ENCODE measurements around the gene SUPT3H. TPM values are rescaled to one million over a fixed set of nuclear protein-coding genes. Genes with fewer than 3 reads are reported as not detected.
"Not testable (repeated sequence)": the region's sequence is repeated elsewhere in the genome, so short reads cannot be mapped to it uniquely, and the experiment has no call there.

SUPT3H gene
- total RNA-seq, 1 donor from 2014 or later, result 8.6 TPM

DNA sequence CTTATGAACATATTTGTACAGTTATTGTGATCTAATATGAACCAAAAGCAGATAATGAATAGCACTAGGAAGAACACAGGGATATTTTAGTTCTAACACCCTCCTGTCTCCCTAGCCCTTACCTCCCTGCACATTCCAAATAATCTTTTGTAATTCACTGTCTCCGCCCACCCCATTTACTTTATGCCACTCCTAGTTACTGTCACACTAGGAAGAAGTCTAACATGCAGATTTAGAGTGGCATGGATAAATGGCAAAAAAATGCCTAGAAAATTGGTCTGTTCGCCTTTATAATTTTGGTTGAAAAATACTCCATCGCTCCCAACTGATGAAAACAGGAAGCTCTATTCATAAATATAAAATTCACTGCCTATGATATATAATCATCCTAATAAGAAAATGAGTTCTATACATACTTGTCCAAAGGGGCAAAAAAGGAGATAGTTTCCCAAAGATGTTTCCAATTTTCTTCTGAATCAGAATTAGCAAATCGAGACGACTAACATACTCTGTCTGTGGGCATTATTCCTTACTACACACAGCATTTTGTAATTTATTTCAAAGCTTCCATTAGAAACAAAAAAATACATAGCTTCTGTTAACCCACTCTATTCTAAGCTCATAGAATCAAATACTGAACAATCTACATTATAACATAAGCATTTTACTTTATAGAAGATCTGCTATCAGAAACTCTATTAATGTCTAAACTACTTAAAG, 50.9 kb downstream of the SUPT3H start:
- DNase-seq (ENCODE audit: low read depth, low spot score), result no peak

GRCh38 chr6:45323656-45324224, 54.0 kb downstream of the SUPT3H start:
- DNase-seq (ENCODE audit: low read depth, low spot score), result no peak

- no peak for DNase-seq (ENCODE audit: low read depth, low spot score)
Observed at GRCh38 chr6:45320349-45320748, 57.4 kb downstream of the SUPT3H start.

GRCh38 chr6:45314146-45314545, 63.6 kb downstream of the SUPT3H start:
- DNase-seq (ENCODE audit: low read depth, low spot score), result no peak

DNA sequence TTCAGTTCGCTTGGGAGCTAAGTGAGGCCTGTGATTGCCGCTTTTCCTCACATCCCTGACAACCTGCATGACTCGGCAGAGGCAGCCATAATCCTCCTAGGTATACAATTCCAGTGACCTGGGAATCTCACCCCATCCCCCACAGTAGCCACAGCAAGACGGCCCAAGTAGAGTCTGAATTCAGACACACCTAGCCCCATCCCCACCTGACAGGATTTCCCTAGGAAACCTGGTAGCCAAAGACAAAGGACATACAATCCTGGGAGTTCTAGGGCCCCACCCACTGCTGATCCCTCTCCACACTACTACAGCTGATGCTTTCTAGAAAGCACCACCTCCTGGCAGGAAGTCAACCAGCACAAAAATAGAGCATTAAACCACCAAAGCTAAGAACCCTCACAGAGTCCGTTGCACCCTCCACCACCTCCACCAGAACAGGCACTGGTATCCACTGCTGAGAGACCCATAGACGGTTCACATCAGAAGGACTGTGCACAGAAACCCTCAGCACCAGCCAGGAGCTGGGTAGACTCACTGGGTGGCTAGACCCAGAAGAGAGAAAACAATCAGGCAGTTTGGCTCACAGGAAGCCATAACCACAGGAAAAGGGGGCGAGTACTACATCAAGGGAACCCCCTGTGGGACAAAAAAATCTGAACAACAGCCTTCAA, 67.5 kb downstream of the SUPT3H start:
- DNase-seq (ENCODE audit: low read depth, low spot score), result no peak

- DNase-seq (ENCODE audit: low read depth, low spot score), result no peak
Observed at GRCh38 chr6:45305546-45305945, 72.2 kb downstream of the SUPT3H start.

DNA sequence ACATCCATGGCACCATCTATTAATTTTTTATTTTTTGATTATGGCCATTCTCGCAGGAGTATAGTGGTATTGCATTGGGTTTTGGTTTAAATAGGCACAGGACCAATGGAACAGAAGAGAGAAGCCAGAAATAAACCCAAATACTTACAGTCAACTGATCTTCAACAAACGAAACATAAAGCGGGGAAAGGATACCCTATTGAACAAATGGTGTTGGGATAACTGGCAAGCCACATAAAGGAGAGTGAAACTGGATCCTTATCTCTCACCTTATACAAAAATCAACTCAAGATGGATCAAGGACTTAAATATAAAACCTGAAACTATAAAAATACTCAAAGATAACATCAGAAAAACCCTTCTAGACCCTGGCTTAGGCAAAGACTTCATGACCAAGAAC, 74.9 kb downstream of the SUPT3H start:
- no peak for DNase-seq (ENCODE audit: low read depth, low spot score)

- DNase-seq (ENCODE audit: low read depth, low spot score), result no peak
Observed at GRCh38 chr6:45301348-45302142, 76.2 kb downstream of the SUPT3H start.

DNA sequence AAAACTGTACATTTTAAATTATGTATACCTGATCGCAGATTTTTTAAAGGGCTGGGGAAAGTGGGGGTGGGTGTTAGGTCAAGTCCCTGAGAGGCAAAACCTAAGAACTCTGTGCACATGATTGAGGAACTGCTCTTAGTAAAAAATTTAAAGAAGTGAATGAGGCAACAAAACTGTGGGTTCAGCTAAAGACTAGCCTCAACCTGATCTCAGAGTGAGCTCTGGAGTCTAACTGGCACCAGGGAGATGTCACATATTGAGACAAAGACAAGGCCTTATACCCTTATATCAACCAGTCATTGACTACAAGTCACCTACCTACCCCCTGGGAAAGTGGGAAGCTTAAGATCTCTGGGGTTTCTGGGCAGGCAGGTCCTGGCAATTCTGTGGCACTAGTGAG, 77.0 kb downstream of the SUPT3H start:
- DNase-seq (ENCODE audit: low read depth, low spot score), result no peak

DNA sequence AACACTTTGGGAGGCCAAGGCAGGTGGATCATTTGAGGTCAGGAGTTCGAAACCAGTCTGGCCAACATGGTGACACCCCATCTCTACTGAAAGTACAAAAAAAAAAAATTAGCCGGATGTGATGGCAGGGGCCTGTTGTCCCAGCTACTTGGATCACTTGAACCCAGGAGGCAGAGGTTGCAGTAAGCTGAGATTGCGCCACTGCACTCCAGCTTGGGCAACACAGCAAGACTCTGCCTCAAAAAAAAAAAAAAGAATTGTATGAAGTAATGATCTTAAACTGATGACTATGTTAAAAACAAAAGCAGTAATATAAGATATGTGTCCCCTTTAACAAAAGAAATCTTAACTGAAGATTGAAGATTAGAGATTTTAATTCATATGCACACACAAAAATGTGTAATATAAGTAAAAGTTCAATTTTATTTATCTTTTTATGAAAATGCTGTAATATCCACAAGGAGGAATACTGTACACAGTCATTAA, 78.6 kb downstream of the SUPT3H start:
- DNase-seq (ENCODE audit: low read depth, low spot score), result no peak

DNA sequence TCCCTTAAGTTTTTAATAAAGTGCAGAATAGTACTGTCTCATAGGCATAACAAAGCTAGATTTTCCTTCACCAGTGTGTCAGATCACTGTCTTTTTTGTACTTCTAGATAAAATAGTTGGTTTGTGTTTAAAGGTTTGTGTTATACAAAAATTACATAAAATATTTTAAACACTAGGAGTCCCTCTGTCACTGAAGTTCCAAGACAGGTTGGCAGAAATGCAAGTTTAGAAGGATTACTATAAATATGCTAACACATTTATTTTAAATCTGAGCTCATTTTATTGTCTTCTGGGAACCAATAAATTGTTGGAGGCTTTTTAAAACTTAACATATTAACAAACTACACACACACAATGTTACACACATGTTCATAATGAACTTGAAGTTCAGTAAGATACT, 80.4 kb downstream of the SUPT3H start:
- no peak for DNase-seq (ENCODE audit: low read depth, low spot score)

GRCh38 chr6:45294065-45294701, 83.6 kb downstream of the SUPT3H start:
- not testable (repeated sequence) for DNase-seq (ENCODE audit: low read depth, low spot score)

DNA sequence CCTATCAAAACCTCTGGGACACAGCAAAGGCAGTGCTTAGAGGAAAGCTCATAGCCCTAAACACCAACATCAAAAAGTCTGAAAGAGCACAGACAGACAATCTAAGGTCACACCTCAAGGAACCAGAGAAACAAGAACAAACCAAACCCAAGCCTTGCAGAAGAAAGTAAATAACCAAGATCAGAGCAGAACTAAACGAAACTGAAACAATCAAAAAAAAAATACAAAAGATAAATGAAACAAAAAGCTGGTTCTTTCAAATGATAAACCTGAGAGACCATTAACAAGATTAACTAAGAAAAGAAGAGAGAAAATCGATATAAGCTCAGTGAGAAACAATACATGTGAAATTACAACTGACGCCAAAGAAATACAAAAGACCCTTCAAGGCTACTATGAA, 84.4 kb downstream of the SUPT3H start:
- DNase-seq (ENCODE audit: low read depth, low spot score), result no peak

DNA sequence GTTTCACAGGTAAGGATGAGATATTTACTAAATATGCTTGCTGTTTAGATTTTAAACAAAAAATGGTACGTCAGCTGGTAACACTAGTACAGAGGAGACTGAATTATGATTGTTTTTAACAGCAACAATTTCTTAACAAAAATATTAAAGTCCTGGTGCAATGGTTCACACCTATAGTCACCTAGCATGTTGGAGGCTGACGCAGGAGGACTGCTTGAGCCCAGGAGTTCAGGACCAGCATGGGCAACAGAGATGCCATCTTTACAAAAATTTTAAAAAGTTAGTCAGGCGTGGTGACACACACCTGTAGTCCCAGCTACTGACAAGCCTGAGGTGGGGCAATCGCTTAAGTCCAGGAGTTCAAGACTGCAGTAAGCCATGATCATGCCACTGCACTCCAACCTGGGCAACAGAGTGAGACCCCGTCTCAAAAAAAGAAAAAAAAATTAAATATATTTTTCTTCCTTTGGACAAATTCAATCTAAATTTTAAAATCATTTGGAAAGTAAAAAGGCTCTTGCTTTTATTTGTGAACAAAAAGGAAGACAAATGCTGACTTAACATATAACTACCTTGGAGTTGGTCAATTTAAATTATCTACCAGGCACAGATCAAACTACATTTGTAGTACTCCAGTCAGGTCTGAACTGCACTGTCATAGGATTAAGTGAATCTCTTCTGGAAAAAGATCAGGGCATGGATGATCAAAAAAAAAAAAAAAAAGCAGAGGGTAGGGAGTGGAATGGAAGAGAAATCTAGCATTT, 87.8 kb downstream of the SUPT3H start:
- no peak for DNase-seq (ENCODE audit: low read depth, low spot score)

DNA sequence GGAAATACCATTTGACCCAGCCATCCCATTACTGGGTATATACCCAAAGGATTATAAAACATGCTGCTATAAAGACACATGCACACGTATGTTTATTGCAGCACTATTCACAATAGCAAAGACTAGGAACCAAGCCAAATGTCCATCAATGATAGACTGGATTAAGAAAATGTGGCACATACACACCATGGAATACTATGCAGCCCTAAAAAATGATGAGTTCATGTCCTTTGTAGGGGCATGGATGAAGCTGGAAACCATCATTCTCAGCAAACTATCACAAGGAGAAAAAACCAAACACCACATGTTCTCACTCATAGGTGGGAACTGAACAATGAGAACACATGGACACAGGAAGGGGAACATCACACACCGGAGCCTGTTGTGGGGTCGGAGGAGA, 91.0 kb downstream of the SUPT3H start:
- DNase-seq (ENCODE audit: low read depth, low spot score), result not testable (repeated sequence)

- DNase-seq (ENCODE audit: low read depth, low spot score), result no peak
Observed at GRCh38 chr6:45278367-45278766, 99.4 kb downstream of the SUPT3H start.

DNA sequence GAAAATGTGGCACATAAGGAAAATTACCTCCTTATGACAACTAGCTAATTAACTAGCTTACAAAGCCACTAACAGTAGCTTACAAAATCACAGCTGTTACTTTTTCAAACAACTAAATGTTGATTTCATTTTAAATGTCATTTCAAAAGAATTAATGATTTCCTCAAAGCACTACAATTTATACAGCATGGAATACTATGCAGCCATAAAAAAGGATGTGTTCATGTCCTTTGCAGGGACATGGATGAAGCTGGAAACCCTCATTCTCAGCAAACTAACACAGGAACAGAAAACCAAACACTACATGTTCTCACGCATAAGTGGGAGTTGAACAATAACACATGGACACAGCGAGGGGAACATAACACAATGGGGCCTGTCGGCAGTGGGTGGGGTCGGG, 100.0 kb downstream of the SUPT3H start:
- not testable (repeated sequence) for DNase-seq (ENCODE audit: low read depth, low spot score)

DNA sequence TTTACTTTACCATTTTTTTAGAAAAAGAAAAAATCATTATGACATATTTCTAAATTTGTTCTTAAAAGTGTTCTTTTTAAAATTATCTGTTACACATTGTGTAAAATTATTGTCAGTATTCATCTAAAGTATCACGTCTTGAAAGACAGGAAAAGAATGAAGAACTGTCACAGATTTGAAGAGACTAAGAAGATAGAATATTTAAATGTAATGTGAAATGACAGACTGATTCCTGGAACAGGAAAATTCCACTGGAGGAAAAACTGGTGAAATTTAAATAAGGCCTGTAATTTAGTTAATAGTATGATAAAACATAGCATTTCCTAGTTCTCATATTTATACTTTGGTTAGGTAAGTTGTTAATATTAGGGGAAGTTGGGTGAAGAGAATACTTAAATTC, 102.4 kb downstream of the SUPT3H start:
- DNase-seq (ENCODE audit: low read depth, low spot score), result no peak

- DNase-seq (ENCODE audit: low read depth, low spot score), result no peak
Observed at GRCh38 chr6:45272626-45273025, 105.1 kb downstream of the SUPT3H start.

GRCh38 chr6:45265246-45265645, 112.5 kb downstream of the SUPT3H start:
- DNase-seq (ENCODE audit: low read depth, low spot score), result no peak

DNA sequence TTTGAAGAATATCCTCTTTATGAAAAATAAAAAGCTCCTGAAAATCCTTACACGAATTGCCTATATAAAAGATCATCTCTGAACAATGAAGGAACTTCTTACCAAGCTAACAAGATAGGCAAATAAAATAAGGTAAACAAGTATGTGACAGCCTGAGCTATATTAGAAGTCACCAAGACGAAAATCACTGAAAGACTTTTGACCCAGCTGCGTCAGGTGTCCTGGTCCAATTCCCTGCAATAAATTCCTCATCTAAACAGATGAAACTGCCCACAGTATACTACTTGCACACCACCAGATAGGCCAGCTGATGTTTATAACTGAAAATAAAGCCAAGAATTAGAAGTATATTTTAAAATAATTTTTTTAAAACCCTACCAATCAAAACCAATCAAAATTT, 117.0 kb downstream of the SUPT3H start:
- no peak for DNase-seq (ENCODE audit: low read depth, low spot score)
